NCI-H345 (cell line): ENCODE measurements around the gene KLF7.
"Not testable (repeated sequence)": the region's sequence is repeated elsewhere in the genome, so short reads cannot be mapped to it uniquely, and the experiment has no call there.

Experiments used
- DNase-seq: peaks from one replicate; lab custom pipeline; 2025; lab: John Stamatoyannopoulos, UW

The KLF7 gene

GRCh38 chr2:207055257-207055656 lies 110.5 kb downstream of the KLF7 start:
- DNase-seq: no peak

DNA sequence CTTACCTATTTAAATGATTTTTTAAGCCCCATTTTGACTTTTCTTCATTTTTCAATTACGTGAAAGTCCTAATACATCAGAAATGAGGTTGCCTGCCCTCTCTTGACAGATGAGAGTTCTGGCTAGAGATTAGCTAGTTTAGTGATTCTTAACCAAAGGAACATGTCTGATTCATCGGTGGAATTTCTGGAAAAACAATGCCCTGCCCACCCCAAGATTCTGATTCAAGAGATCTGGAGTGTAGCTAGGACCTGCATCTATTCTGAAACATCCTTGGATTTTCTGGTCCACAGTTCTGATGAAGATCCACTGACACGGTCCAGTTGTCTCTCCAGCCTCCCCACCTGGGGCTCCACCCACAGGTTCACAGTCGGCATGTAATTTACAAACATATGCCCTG lies 111.2 kb downstream of the KLF7 start:
- DNase-seq: no peak

- DNase-seq: no peak
These were observed 114.3 kb downstream of the KLF7 start for GRCh38 chr2:207051385-207051965.

GRCh38 chr2:207049122-207049521 lies 116.6 kb downstream of the KLF7 start:
- DNase-seq: no peak

DNA sequence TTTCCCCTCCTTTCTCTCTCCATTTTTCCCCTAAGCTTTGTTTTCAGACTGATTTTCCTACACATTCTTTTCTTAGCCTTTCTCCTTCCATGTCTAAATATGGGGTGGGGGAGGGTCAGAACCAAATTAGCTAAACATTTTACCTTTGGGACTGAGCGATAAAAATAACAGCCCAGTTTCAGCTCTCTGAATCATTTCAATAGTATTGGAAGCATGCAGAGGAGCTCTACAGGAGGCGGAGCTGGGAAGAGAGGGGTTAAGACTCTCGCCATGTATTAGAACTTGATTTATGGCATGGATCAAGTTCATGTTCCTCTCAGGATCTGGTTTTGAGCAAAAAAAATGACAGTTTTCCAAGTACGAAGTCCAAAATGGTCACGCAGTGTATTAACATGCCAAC lies 117.3 kb downstream of the KLF7 start:
- no peak for DNase-seq

DNA sequence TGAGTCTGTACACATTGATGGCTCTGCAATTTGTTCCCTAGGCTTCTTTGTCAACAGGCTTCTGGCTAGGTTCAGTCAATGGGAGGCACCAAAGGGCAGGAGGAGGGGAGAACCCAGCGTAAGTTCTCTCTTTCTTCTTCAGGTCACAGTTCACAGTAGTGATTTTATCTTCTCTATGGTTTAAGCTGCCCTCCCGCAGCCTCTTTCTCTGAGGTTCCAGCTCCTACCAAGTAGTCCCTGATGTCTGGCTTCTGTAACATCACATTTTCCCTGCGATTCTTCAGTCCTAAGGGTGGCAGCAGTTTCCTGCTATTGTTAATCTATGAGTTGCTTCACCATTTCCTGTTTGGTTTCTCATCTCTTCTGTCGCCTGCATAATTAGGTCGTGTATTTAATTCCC lies 119.0 kb downstream of the KLF7 start:
- DNase-seq: peak; percentile 33

GRCh38 chr2:207045531-207045930 lies 120.2 kb downstream of the KLF7 start:
- DNase-seq: no peak

DNA sequence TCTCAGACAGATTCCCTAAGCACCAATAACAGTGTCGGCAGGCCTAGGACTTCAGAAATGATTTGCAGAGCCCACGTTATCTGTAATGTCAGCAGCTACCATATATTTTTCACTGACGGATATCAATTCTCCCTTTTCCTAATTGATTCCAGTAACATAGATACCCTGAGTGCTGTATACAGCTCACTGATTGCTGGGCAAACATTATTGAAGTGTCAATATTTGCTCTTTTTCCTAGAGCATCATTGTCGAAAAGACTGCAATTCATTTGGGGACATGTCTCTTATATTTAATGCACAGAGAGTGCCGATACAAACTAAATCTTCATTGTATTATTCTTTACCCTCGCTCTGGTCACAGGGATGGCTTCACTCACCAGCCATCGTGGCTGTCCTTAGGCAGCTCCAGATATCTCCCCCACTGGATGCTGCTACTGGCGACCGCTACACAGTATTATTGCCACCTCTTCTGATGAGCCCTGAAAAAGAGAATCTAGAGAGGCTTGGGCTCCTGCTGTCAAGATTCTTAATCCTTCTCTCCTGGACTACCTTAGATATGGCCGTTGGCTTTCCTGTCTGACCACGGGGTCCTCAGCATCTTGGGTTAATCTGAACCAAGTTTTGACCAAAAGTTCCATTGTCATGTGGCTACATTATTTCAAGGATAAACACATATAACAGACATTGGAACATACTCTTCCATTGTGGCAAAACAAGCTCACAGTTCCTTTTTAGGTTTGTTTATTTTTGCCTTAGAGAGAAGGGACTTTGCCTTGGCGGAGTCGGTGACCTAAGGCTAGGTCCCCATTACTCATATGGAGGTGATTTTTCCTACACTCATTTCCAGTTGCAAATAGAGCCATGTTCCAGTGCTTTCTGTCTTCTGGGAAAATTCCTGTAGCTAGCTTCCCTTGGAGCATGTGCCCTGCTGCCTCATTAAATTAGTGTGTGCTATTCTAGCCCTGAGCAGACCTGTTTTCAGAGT lies 121.1 kb downstream of the KLF7 start:
- DNase-seq: peak; percentile 36

GRCh38 chr2:207042841-207043240 lies 122.9 kb downstream of the KLF7 start:
- DNase-seq: no peak

- no peak for DNase-seq
These were observed 123.8 kb downstream of the KLF7 start for GRCh38 chr2:207041786-207042554.

DNA sequence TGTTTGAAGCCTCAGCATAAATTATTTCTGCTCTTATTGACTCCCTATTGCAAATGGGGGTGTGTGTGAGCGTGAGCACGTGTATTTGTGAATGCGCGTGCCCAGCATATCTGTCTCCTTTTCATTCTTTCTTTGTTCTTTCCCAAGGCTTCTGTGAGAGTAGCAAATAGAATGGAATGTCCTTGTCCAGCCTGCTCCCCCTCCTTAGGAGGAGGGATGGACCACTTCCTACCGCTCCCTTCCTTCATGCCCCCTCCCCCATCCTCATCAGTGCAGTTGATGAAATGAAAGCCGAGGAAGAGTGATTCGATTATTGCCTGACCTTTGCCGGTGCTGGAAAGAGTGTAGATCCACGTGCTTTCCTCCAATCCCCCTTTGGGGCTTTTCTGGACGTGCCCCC lies 124.5 kb downstream of the KLF7 start:
- DNase-seq: no peak

GRCh38 chr2:207040696-207041095 lies 125.1 kb downstream of the KLF7 start:
- no peak for DNase-seq

GRCh38 chr2:207039225-207039624 lies 126.5 kb downstream of the KLF7 start:
- no peak for DNase-seq

DNA sequence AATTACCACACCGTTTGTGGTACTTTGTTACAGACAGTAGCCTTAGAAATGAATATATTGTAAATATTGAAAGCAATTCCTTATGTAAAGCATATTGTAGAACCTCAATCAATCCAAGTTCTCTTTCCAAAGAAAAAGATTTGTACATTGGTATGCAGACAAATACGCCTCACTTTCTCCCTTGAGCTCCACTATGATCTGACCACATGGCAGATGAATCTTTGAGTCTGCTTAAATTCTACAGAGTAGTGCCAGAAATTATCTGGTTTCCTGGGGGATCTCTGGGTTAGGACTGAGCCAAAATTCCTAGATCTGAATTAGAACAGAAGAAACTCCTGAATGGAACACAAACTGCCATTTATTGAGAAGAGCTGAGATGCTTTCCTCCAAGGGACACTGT lies 127.4 kb downstream of the KLF7 start:
- DNase-seq: no peak

DNA sequence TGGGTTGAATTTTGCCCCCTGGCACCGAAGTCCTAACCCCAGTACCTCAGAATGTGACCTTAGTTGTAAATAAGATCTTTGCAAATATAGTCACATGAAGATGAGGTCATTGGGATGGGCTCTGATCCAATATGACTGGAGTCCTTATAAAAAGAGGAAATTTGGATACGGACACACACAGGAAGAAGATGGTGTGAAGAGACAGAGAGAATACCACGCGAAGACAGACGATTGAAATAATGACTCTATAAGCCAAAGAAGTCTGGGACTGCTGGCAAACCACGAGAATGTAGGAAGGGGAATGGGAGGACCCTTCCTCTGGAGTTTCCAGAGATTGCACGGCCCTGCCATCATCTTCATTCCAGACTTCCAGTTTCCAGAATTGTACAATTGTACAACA lies 127.9 kb downstream of the KLF7 start:
- no peak for DNase-seq

DNA sequence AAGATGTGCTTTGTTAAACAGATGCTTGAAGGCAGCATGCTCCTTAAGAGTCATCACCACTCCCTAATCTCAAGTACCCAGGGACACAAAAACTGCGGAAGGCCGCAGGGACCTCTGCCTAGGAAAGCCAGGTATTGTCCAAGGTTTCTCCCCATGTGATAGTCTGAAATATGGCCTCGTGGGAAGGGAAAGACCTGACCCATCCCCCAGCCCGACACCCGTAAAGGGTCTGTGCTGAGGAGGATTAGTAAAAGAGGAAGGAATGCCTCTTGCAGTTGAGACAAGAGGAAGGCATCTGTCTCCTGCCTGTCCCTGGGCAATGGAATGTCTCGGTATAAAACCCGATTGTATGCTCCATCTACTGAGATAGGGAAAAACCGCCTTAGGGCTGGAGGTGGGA lies 128.7 kb downstream of the KLF7 start:
- DNase-seq: not testable (repeated sequence)

- DNase-seq: no peak
These were observed 129.9 kb downstream of the KLF7 start for GRCh38 chr2:207035875-207036274.

DNA sequence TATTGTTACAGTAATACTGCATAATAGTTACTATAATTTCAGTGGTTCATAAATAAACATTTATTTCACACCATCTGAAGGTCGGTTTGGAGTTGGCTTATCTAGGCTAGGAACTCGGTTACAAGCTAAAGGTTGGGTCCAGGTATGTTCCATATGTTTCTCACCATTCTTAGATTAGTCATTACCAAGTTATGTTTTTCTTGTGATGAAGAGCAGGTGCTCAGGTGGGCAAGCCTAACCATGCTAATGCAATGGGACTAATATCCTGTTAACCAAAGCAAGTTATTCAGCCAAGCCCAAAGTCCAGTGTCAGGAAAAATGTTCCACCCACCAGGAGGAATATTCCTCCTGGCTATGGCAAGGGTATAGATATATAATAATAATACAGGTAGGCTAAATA lies 133.3 kb downstream of the KLF7 start:
- DNase-seq: no peak
